ENCODE results near the gene TDRD5. TPM values are rescaled to one million over a fixed set of nuclear protein-coding genes. Genes with fewer than 3 reads are reported as not detected.

The TDRD5 gene
- total RNA-seq, 1 experiment from 2014 or later, result not detected

GRCh38 chr1:179731643-179732042 lies 140.0 kb downstream of the TDRD5 start:
- Mint-ChIP-seq H3K36me3 (ENCODE audit: insufficient read depth, unreplicated experiment) (no peaks in the 10 kb centered on the region), H3K27ac (ENCODE audit: low read depth, unreplicated experiment) (no peak overlapping the region), H3K9me3 (ENCODE audit: unreplicated experiment) (no peaks in the 10 kb centered on the region), H3K4me1 (ENCODE audit: insufficient read depth, unreplicated experiment) (no peaks in the 10 kb centered on the region), H3K27me3 (ENCODE audit: insufficient read depth, unreplicated experiment) (peaks cover under 1% of the 10 kb centered on the region), H3K4me3 (ENCODE audit: unreplicated experiment) (no peak overlapping the region)
- no peak for DNase-seq (ENCODE audit: unreplicated experiment)
- ChIA-PET CTCF (interaction anchor here (0.5 to 49.8 kb wide), 6 partner anchors 21 to 724 kb away, joined by 3 to 2115 read pairs (median 6); no protein-coding TSS in a partner anchor), POLR2A (no interaction called here)
- intact Hi-C loops (cut with micrococcal nuclease), result no loop called here
- no peak for TF ChIP-seq CTCF (IDR thresholded peaks at IDR 0.05; ENCODE audit: unreplicated experiment)
- BruUV-seq (replicated peaks), result no TSS peak

Other genes starting within 250 kb of the TDRD5 start
- 1.1 and 1.7 TPM in 2 replicates for gene AXDND1, start 225.9 kb upstream of the TDRD5 start, total RNA-seq (2022)
- gene NPHS2, start 15.9 kb upstream of the TDRD5 start, total RNA-seq (2022), result not detected in 2 replicates
- not detected in 2 replicates for gene FAM163A, start 151.5 kb downstream of the TDRD5 start, total RNA-seq (2022)